Head of caudate nucleus (tissue), 42 donors: Measurements from ENCODE around the gene BMP4.

Experiments
- DNase-seq, 42 donors: peaks; one replicate each; pipeline versions ENCODE4 v3.0.0 to v3.0.0-alpha.2; 2020 to 2021; ENCODE audit warnings: mixed read lengths in 7 of 42
- intact Hi-C: fragments of 100-400 bp; cut with DNase I; formaldehyde crosslinking; loops from one replicate; pipeline ENCODE4 v1.15.0; 2022

Gene BMP4

DNA sequence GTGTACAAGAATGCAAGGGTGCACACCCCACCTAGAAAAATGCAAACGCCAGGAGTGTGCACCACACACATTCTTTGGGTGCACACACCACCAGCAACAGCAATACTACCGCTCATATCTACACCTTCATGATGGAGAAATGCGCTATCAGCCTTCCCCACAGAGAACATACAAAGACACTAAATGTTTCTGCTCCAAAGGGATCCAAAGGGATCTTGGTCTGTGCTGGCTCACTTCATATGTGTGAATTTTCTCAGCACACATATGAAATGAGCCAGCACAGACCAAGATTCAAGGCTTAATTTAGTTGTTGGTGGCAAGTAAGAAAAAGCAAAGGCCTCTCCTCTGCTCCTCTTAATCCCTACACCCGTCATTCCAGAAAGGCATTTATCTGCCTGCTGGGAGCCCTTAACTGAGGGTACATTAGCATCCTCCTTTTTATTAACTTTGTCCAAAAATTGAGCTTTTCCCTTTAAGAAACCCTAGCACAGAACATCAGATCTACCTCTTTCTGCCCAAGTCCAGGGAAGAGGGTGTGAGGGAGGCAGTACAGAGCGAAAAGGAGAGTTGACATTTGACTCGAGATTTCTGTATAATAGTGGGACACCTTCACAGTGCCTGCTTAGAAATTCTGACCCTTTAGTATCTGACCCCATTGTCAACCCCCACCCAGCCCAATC is 8.3 kb downstream of the BMP4 start:
- DNase-seq = no peak
- intact Hi-C loops = no loop called here

DNA sequence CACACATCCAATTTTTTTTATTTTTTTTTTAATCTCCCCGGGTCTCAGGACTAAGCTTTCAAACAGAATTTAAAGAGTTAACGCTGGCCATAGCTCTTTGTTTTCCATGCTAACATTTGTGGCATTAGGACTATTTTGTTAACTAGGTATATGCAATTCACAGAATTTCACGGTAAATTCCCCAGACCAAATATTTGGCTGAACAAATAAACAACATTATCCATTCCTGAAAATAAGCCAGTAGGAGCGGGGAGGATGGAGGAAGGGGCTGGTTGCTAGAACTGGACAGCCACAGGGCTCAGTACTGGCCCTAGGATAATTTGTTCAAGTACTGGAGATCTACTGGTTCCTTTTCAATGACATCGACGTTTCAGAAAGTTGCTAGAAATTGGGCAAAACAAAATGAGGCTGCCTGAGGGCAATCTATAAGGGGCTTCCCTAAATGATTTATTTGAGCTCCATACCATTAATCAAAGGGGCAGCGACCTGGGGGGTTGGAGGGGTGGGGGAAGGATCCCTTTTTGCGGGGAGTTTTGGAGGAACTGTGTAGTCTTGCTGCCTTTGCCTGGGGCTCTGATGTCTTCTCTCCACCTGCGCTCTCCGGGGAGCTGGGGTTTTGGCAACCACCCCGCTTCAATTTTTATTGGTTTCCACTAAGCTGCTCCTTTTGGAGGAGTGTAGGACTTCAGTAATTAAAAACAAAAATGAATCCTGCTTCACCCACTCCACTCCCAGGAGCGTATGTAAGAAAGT is 9.0 kb downstream of the BMP4 start:
- no peak for DNase-seq
- intact Hi-C loops = no loop called here

DNA sequence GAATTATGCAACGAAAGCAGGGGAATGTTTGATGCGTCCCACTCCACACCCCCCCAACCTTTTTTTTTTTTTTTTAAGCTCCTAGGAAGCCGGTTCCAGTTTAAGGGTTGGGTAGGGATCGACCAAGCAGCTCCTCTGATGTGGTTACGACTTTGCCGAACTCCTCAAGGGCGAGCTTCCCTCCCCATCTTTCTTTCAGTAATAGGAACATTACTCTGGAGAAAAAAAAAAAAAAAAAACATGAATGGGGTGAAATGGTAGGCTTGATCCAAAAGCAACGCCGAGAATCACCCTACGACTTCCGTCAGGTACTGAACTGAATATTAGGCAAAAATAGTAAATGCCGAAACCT is 9.6 kb downstream of the BMP4 start:
- DNase-seq = no peak
- intact Hi-C loops = no loop called here

DNA sequence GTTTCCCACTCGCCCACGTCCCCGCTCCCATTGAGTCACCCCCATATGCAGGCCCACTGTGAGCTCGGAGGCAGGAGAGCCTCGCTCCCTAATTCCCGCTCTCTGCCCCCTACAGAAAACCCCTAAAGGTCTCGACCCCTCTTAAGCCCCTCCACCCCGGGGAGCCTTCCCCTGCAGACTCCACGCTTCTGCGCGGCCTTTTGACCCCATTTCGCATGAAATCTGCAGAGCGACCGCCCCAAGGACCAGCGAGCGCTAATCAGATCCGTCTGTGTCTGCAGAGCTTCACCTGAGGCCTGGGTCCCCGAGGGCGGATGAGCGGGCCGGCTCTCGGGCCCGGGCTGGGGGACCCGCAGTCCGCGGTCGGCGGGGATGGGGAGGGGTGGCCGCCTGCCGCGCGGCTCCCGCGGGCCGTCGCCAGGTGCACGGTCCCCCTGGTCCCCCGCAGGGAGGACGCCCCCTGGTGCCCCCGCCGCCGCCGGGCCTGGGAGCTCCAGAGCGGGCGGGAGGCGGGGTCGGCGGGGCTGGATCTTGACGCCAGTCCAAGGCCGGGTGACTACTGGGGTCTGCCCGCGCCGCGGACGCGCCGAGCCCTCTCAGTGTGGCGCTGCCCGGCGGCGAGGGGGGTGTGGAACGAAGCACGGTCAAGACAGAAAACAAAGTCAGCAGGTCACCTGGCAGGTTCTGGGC is 10.1 kb downstream of the BMP4 start:
- DNase-seq = no peak
- intact Hi-C loops = no loop called here

DNA sequence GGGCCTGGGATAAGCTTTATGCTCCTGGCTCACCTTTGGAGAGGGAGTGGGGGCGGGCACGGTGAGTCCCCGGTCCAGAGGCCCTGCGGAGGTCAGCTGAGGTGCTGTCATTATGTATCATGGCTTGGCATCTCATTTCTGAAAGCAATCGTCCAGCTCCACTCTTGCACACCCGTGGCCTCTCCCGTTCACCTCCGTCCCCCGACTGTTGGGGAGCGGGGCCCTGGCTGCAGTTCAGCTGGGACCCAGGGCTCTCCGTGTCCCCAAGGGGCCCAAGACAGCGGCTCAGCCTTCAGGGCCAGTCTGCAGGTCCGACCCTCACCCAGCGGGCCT is 10.6 kb downstream of the BMP4 start:
- DNase-seq = no peak
- intact Hi-C loops = no loop called here

DNA sequence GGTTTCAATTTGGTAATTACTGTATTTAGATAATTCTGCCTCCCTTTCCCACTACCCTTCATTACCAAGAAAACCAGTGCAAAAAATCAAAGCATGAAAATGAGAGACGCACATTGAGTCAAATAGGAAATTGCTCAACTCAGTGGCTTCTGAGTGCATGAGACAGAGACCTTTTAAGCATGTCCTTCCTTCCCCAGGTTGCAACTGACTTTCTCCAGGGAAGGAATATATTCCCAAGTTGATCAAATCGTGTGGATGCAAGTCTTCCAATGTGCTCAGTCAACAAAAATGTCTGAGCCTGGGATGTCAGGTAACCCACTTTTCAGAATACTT is 12.9 kb downstream of the BMP4 start:
- intact Hi-C loops = no loop called here

DNA sequence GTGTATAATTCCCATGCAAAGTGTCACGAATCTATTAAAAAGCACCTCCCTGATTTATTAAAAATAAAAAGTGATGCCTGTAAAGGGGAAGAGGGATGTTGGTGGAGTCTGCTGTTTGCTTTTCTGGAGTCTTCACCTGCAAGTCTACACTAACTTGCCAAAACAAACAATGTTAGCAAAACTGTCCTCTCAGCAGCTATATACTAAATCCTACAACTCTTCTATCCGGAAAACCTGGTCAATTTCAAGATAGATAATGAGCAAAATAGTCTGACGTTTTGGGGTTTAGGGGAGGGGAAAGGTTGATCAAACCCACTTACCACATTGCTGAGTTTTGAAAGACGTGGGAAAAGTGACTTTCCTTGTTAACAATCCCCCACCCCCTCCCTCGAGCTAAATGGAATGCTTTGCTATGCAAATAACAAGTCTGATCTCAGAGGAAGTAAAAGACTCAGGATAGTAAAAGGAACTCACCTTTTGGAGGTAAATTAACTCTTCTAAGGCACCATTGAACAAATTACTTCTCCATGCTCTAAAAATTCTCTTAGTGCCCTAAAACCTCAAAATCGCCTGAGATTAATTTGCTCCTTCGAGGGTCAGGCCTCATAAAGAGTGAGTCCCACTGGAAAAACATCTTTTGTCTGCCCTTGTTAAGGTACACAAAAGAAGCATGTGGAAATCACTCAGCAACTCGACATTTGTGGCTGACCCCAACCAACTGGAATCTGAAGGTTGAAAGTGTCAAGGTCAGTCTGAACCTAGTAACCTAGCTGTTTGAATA is 13.5 kb downstream of the BMP4 start:
- intact Hi-C loops = no loop called here
- DNase-seq = no peak

More for the DNA sequence above, 12.9 kb downstream of the BMP4 start:
- no peak for DNase-seq

DNA sequence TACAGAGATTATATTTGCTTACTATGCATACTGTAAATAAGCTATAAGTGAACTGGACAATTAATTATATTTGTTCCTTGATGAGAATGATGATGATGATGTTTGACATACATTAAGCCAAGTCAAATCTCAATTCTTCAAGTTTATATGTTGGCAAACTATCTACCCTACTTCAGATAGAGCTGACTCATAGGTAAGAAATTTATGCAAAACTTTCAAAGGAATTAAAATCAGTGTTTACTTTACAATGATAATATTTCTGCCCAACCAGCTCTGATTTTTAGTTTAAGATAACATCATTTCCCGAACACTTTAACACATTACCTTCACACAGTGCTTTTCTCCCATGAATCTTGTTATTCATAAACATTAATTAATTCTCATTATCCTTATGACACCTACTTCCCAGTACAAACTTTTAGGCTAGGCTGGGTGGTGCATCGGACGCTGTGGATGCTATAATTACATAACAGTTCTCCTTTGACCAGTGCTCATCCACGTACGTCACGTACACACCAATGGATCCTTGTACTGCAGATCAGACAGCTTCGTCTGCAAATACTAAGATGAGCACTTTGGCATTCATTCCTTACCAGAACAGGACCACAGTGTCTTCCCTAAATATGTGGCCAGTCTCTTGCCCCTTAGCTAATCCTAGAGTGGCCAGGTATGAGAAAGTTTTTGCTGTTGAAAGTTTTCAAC is 18.3 kb downstream of the BMP4 start:
- intact Hi-C loops = no loop called here

DNA sequence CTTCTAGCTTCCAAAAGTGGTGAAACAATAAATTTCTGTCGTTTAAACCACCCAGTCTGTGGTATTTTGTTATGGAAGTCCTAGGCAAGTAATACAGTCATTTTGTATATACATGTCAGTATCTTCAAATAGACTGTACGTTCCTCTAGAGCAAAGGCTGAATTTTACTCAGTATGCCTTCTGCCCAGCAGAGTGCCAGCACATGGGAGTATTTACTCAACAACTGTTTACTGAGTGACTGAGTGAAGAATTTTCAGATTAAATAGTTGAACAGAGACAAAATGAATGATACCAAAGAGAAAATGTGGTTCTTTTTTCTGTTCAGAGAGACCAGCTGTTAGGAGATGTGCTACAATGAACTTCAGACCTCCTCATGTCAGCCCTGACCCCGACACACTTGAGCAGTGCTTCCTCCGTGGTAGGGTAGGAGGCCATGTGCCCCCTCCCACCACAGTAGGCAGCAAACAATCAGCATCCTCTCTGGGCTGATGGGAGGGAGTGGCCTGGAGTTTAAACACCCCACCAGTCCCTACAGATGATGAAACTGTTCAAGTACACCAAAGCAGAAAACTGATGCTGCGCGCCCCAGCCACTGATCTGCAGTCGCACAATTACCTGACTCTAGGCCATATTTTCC is 21.7 kb downstream of the BMP4 start:
- intact Hi-C loops = no loop called here

More for the DNA sequence above, 18.3 kb downstream of the BMP4 start:
- DNase-seq = no peak

DNA sequence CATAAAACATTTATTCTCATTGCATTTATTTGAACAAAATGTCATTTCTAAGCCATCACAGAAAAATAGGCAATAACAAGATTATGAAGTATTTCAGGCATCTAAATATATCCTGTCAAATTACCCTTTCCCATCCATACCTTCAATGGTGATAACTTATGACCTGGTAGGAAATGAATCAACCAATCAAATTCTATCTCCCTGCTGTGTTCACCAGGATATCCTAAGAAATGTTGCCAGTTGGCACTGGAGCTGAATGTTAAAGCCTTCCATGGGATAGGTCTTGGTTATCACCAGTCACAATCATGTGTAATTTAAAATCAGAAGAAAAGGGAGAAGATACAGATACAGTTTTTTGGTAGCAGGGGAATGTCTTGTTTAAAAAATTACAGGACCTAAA is 23.7 kb downstream of the BMP4 start:
- DNase-seq = no peak
- intact Hi-C loops = no loop called here

More for the DNA sequence above, 21.7 kb downstream of the BMP4 start:
- no peak for DNase-seq

DNA sequence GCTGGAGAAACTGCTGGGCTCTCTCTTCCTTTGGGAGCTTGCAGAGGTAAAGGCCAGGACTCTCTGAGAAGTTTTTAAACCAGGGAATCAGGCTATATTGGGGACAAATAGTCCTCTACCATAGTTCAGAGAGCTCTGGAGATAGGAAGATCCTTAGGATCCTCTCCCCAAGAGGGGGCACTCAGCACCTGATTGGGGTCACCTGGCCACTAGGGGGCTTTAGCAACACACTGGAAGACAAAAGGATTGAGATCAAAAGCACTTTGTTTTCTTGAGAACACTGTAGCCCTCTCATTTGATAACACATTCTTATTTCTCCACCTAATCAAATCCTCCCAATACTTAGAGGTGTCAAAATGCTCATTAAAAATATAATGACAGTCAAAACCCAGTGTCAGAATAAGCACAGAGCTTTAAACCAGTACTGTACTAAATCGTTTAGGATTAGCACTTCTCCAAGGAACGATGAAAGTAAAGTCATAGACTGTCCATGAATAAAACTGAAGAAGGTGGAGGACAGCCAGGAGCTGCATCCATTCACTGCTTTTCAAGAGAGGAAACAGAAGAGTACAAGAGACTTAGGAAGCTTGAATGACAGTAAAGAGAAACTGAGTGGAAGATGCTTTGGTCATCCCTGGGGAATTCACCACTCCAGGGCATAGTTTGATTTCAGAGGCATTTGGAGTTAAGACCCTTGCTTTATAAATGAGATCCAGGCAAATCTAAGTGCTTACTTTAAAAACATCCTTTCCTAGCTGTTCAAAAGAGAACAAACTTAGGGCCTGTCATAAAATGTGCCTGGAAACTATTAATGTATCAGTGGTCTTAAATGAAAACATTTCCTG is 26.5 kb downstream of the BMP4 start:
- intact Hi-C loops = no loop called here
- DNase-seq = no peak

DNA sequence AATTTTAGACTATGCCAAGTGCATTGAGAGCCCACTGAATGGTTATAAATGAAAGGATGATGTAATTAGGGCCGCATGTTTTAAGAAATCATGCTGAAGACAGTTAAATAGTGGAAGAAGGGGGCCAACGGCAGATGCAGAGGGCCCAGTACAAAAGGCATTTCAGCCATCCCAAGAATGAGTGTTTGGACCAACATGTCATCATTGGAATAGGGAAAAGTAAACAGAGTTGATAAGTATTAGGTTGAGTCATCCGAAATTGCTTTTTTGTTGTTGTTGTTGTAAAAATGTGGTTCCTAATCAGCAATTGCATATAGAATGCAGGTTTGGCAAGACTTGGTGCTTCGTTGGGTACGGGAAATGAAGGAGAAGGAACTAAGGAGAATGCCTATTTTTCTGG is 29.5 kb downstream of the BMP4 start:
- intact Hi-C loops = no loop called here
- no peak for DNase-seq

DNA sequence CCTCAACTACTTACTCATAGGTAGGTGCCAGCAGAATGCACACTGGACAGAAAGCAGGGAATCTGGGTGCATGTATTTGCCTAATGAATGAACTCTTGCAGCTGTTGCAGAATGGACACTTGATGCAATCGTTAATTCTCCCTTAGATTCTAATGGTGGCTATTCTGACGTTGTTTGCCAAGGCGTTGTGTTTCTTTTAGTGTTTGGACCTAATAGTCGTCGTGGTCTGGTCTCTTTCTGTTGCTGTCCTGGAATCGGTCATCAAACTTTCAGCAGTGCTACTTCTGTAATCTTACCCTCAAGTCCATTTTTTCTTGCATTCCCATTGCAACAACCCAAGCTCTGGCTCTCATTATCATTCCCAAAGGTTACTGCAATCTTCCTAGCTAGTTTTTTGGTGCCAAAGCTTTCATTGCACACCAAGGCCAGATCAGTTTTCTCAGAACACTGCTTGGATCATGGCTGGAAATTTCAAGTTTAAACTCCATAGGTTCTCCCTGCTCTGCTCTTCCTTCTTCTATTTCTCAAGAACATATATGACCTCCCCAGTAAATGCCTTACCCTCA is 31.3 kb downstream of the BMP4 start:
- no peak for DNase-seq
- intact Hi-C loops = no loop called here

DNA sequence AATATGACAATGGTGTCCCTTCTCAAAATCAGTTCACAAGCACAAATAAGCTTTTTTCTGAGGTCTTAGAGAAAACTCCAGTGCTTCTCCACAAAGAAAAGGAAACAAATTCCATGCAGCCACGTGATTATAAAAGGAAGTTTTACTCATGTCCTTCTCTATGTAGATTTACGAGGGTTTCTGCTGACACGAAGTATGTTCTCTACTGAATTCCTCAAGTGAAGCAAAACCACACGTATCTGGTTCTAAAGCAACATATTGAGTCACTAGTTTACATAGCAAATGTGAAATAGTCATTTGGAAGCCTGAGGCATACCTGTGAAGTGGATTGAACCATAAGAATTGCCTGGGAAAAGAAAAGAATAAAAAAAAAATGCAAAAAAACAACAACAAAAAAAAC is 31.9 kb downstream of the BMP4 start:
- intact Hi-C loops = no loop called here
- no peak for DNase-seq

DNA sequence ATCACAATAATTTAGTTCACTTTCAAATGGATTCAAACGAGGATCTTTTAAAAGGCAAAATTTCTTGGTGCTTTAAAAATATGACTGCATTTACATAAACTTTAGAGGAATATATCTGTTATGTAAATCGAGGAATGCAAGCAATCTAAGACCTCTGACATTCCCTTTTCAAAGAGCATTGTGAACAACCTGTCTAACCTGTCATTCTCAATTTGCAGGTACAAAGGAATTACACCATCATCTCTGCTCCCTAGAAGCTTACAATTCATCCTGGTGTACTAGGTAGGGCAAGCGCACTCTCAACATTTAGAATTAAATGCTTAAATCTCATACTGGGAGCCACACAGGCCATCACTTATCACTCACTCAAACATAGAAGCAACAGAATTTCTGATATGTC is 35.6 kb downstream of the BMP4 start:
- DNase-seq = no peak
- intact Hi-C loops = no loop called here

DNA sequence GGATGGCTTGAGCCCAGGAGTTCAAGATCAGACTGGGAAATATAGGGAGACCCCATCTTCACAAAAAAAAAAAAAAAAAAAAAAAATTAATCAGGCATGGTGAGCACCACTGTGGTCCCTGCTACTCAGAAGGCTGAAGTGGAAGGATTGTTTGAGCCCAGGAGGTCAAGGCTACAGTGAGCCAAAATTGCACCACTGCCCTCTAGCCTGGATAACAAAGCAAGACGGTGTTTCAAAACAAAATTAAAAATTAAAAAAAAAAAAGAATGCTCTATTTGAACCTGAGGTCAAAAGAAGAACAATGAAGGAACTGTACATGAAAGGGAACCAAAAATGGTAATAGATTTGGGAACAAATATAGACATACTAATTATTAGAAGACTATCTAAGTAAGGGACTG is 40.4 kb downstream of the BMP4 start:
- intact Hi-C loops = no loop called here
- no peak for DNase-seq

DNA sequence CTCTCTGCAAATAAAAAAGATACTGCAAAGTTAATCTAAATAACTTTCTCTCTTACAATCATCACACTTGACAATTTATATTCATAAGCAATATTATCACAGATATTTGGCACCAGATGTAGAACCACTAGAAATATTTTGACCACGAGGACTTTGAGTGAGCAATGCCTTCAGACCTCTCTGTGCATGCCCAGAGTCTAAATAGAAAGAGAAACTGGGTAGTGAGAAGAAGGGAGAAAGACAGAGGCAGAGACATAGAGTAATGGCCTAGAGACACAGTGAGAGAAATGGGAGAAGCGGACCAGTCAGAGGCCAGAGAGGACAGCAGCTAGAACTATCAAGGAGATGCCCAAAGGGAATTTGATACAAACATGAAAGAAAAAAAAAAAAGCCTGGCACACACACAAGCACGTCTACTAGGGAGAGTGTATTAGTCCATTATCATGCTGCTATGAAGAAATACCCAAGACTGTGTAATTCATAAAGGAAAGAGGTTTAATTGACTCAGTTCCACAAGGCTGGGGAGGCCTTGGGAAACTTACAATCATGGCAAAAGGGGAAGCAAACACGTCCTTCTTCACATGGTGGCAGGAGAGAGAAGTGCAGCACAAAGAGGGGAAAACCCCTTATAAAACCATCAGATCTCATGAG is 41.1 kb downstream of the BMP4 start:
- intact Hi-C loops = no loop called here
- no peak for DNase-seq
